Vagina (tissue), 2 donors: Measurements from ENCODE around the gene IL10RA.
A peak's percentile ranks its signal among the peaks of the same experiment; 100 is the strongest.

ENCODE experiments used
- POLR2AphosphoS5 ChIP-seq, 2 donors: sonication (generic); formaldehyde crosslinking; IDR thresholded peaks; one replicate each; pipeline ENCODE4 v1.9.0; 2017; ENCODE audit warnings: antibody characterized with exemption in 2 of 2, mild to moderate bottlenecking in 2 of 2, low read depth in 1 of 2; ENCODE audit not compliant: insufficient read depth in 1 of 2
- TF ChIP-seq, protein P1 (sequence below), 3 experiments: fragments of 450-650 bp in 2 of 3; fragments of 200-600 bp in 1 of 3; sonication (generic) in 1 of 3; IDR thresholded peaks; one replicate each; pipeline ENCODE4 v1.5.1; 2017 to 2019; ENCODE audit warnings: antibody characterized with exemption in 3 of 3, mild to moderate bottlenecking in 2 of 3, moderate library complexity in 2 of 3

DNA sequence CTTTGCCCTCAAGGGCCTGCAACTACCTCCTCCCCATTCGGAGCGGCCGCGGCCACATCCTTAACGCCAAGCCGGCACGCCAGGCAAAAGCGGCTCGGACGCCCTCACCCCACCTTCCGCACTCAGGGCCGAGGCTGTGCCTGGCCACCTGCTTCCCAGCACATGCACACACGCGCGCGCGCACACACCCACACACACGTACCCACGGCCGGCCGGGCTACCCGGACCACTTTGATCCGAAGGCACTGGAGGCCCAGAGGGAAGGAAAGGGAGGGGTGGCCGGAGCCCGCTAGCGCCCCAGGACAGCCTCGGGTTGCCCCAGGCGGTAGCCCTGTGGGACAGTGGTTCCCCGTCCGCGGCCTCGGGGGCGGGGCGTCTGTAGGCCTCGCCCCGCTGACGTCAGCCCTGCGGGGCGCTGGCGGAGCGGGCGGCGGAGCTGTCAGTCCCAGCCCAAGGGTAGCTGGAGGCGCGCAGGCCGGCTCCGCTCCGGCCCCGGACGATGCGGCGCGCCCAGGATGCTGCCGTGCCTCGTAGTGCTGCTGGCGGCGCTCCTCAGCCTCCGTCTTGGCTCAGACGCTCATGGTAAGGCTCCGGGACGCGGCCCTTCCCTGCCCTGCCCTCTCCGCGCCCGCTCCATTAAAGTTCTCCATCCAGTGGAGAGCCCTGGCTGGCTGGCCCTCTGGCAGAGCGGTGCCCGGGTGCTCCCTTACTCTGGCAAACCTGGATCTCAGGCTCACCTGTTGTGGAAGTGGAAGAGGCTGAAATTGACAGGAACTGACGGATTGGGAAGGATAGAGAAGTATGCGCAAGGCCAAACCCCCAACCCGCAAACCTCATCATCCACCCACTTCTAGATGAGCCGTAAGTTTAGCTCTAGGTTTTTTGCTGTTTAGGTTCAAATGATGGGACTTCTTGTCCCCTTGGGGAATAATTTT is at the start of gene IL10RA:
- TF ChIP-seq, protein P1, sequence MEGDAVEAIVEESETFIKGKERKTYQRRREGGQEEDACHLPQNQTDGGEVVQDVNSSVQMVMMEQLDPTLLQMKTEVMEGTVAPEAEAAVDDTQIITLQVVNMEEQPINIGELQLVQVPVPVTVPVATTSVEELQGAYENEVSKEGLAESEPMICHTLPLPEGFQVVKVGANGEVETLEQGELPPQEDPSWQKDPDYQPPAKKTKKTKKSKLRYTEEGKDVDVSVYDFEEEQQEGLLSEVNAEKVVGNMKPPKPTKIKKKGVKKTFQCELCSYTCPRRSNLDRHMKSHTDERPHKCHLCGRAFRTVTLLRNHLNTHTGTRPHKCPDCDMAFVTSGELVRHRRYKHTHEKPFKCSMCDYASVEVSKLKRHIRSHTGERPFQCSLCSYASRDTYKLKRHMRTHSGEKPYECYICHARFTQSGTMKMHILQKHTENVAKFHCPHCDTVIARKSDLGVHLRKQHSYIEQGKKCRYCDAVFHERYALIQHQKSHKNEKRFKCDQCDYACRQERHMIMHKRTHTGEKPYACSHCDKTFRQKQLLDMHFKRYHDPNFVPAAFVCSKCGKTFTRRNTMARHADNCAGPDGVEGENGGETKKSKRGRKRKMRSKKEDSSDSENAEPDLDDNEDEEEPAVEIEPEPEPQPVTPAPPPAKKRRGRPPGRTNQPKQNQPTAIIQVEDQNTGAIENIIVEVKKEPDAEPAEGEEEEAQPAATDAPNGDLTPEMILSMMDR (IDR thresholded peaks at IDR 0.05) = no peak
- TF ChIP-seq POLR2AphosphoS5 (IDR thresholded peaks at IDR 0.05; ENCODE audit: insufficient read depth in 1 of 2, low read depth in 1 of 2) = peak in 1 of 2 donors; percentile 78
